ENCODE data around the gene SLIT1. TPM values are rescaled to one million over a fixed set of nuclear protein-coding genes. Genes with fewer than 3 reads are reported as not detected.

SLIT1 gene
- polyA plus RNA-seq, 1 donor from 2014 or later: 9.5 TPM

- Histone ChIP-seq H3K9me2 (ENCODE audit: insufficient read depth, low read length) (no peaks in the 10 kb centered on the region), H3K4me3 (ENCODE audit: low read length) (no peak overlapping the region), H2AFZ (ENCODE audit: low read depth, low read length) (no peak overlapping the region), H3K4me2 (ENCODE audit: low read length) (no peak overlapping the region), H3K27me3 (ENCODE audit: insufficient read depth, low read depth, low read length) (no peaks in the 10 kb centered on the region), H3K79me2 (replicated peaks; ENCODE audit: insufficient read depth, low read length) (no peaks in the 10 kb centered on the region), H4K20me1 (ENCODE audit: insufficient read depth) (no peaks in the 10 kb centered on the region), H3K9me3 (ENCODE audit: low read length) (no peaks in the 10 kb centered on the region), H3F3A (ENCODE audit: insufficient read depth, low read length, poor library complexity, severe bottlenecking) (no peaks in the 10 kb centered on the region), H3K27ac (ENCODE audit: low read length) (no peak overlapping the region), H3K36me3 (ENCODE audit: insufficient read depth, low read length) (peaks cover 5% of the 10 kb centered on the region), H3K9ac (ENCODE audit: low read length) (no peak overlapping the region)
- TF ChIP-seq RAD21 (conservative IDR thresholded peaks at IDR 0.05) (no peak), CTCF (IDR thresholded peaks at IDR 0.05; ENCODE audit: poor library complexity, severe bottlenecking) (no peak), REST (IDR thresholded peaks at IDR 0.05; ENCODE audit: borderline replicate concordance) (no peak), MXI1 (conservative IDR thresholded peaks at IDR 0.05; ENCODE audit: poor library complexity, severe bottlenecking) (no peak), EZH2 (IDR thresholded peaks at IDR 0.05; ENCODE audit: borderline replicate concordance, insufficient read depth, low read length, poor library complexity, severe bottlenecking) (no peak), EP300 (conservative IDR thresholded peaks at IDR 0.05; ENCODE audit: poor library complexity, severe bottlenecking) (no peak), POLR2AphosphoS5 (IDR thresholded peaks at IDR 0.05) (no peak), SMC3 (conservative IDR thresholded peaks at IDR 0.05; ENCODE audit: poor library complexity) (no peak)
Observed at GRCh38 chr10:96988426-96988825, 197.3 kb downstream of the SLIT1 start.

GRCh38 chr10:96987842-96988175 is 197.9 kb downstream of the SLIT1 start:
- H2AFZ ChIP-seq (ENCODE audit: low read depth, low read length): no peak overlapping the region
- no peaks in the 10 kb centered on the region for H4K20me1 ChIP-seq (ENCODE audit: insufficient read depth)
- no peaks in the 10 kb centered on the region for H3K79me2 ChIP-seq (replicated peaks; ENCODE audit: insufficient read depth, low read length)
- no peaks in the 10 kb centered on the region for H3F3A ChIP-seq (ENCODE audit: insufficient read depth, low read length, poor library complexity, severe bottlenecking)
- TF ChIP-seq EP300 (conservative IDR thresholded peaks at IDR 0.05; ENCODE audit: poor library complexity, severe bottlenecking) (no peak), EZH2 (IDR thresholded peaks at IDR 0.05; ENCODE audit: borderline replicate concordance, insufficient read depth, low read length, poor library complexity, severe bottlenecking) (no peak), RAD21 (conservative IDR thresholded peaks at IDR 0.05) (no peak), MXI1 (conservative IDR thresholded peaks at IDR 0.05; ENCODE audit: poor library complexity, severe bottlenecking) (no peak), TAF1 (IDR thresholded peaks at IDR 0.05; ENCODE audit: low read depth) (no peak), CTCF (IDR thresholded peaks at IDR 0.05; ENCODE audit: poor library complexity, severe bottlenecking) (no peak), POLR2AphosphoS5 (IDR thresholded peaks at IDR 0.05) (no peak), REST (IDR thresholded peaks at IDR 0.05; ENCODE audit: borderline replicate concordance) (no peak), SMC3 (conservative IDR thresholded peaks at IDR 0.05; ENCODE audit: poor library complexity) (no peak)
- no peaks in the 10 kb centered on the region for H3K9me3 ChIP-seq (ENCODE audit: low read length)
- H3K36me3 ChIP-seq (ENCODE audit: insufficient read depth, low read length): peaks cover 5% of the 10 kb centered on the region
- no peak overlapping the region for H3K27ac ChIP-seq (ENCODE audit: low read length)
- no peaks in the 10 kb centered on the region for H3K27me3 ChIP-seq (ENCODE audit: insufficient read depth, low read depth, low read length)
- H3K4me2 ChIP-seq (ENCODE audit: low read length): no peak overlapping the region
- H3K9ac ChIP-seq (ENCODE audit: low read length): no peak overlapping the region
- H3K4me3 ChIP-seq (ENCODE audit: low read length): no peak overlapping the region
- no peaks in the 10 kb centered on the region for H3K9me2 ChIP-seq (ENCODE audit: insufficient read depth, low read length)

All from neural cell (in vitro differentiated cells).